HG03064 (cell line): Measurements from ENCODE around the gene PSMD14.
"Not testable (repeated sequence)": the region's sequence is repeated elsewhere in the genome, so short reads cannot be mapped to it uniquely, and the experiment has no call there.

ENCODE experiments used
- ATAC-seq: cut with Tn5 transposase; IDR thresholded peaks from one replicate; pipeline ENCODE4 v1.9.1; 2021; ENCODE audit warnings: low read depth; ENCODE audit not compliant: unreplicated experiment

PSMD14 gene

GRCh38 chr2:161308178-161308955, at the start of gene PSMD14:
TSS of gene PSMD14 (plus strand) at chr2:161308425. CDS start at chr2:161318826, 10,401 bp downstream.
- peak; percentile 98 for ATAC-seq

- ATAC-seq: no peak
Measured at GRCh38 chr2:161265874-161266273, 42.4 kb upstream of the PSMD14 start.

- ATAC-seq: no peak
Measured at GRCh38 chr2:161269111-161269510, 39.1 kb upstream of the PSMD14 start.

GRCh38 chr2:161273038-161273760, 35.0 kb upstream of the PSMD14 start:
- ATAC-seq: peak; percentile 73

GRCh38 chr2:161278564-161279229, 29.5 kb upstream of the PSMD14 start:
- ATAC-seq: not testable (repeated sequence)

- not testable (repeated sequence) for ATAC-seq
Measured at GRCh38 chr2:161279230-161279815, 28.9 kb upstream of the PSMD14 start.

- not testable (repeated sequence) for ATAC-seq
Measured at GRCh38 chr2:161280906-161281323, 27.3 kb upstream of the PSMD14 start.

- ATAC-seq: not testable (repeated sequence)
Measured at GRCh38 chr2:161281615-161282310, 26.5 kb upstream of the PSMD14 start.

GRCh38 chr2:161282311-161282644, 25.9 kb upstream of the PSMD14 start:
- ATAC-seq: not testable (repeated sequence)

GRCh38 chr2:161283926-161284325, 24.3 kb upstream of the PSMD14 start:
- no peak for ATAC-seq

GRCh38 chr2:161303535-161304050, 4.6 kb upstream of the PSMD14 start:
- no peak for ATAC-seq

GRCh38 chr2:161306919-161307318, 1.3 kb upstream of the PSMD14 start:
- no peak for ATAC-seq

GRCh38 chr2:161307676-161308075, 549 bp upstream of the PSMD14 start:
- ATAC-seq: no peak

GRCh38 chr2:161312996-161313395, 4.8 kb downstream of the PSMD14 start:
- no peak for ATAC-seq

GRCh38 chr2:161315380-161315779, 7.2 kb downstream of the PSMD14 start:
- no peak for ATAC-seq

- no peak for ATAC-seq
Measured at GRCh38 chr2:161316701-161317100, 8.5 kb downstream of the PSMD14 start.

GRCh38 chr2:161321944-161322648, 13.9 kb downstream of the PSMD14 start:
- ATAC-seq: no peak

- ATAC-seq: no peak
Measured at GRCh38 chr2:161324876-161325275, 16.7 kb downstream of the PSMD14 start.

- ATAC-seq: no peak
Measured at GRCh38 chr2:161327582-161327981, 19.4 kb downstream of the PSMD14 start.
